VCaP (cell line): ENCODE data around the gene NEIL3.
A peak's percentile ranks its signal among the peaks of the same experiment; 100 is the strongest.

Experiments
- H3K27ac ChIP-seq: fragments of 450-650 bp; 2 replicates; pipeline ENCODE4 v1.5.1; 2017
- TF ChIP-seq, protein P1 (sequence below): fragments of 450-650 bp; conservative IDR thresholded peaks from 2 replicates; pipeline ENCODE4 v1.5.1; 2017; ENCODE audit warnings: mild to moderate bottlenecking, moderate library complexity

NEIL3 gene

DNA sequence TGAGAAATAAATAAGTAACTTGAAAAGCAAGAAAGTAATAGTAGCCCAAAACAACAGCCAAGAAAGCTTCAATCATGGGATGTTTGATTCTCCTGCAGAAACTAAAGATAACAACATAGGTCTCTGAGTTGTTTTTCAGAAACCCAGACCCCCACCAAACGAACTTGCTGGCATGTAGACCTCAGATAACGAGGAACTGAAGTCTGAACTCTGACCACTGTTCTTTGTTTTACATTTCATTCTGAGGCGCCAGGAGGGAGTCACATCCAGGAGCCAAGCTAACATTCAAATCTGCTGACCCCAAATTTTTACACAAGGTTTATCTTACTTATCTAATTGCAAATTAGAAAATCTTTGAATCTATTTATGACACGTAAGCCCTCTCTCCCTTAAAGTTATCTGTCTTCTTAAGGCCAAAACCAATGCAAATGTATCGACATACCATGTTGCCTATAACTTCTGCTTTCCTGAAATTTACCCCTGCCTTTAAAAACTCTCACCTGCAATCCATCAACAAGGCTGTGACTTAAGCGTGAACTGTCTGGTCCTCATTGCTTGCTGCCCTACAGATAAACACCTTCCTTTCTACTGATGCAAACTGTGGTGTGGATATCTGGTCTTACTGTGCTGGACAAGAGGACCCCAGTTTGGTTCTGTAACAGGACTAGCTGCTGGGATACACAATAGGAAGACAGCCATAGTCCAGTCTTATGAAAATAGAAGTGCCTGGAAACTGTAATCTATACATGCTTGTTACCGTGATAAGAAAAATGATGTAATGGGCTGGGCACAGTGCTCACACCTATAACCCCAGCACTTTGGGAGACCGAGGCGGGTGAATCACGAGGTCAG, 37.5 kb upstream of the NEIL3 start:
- TF ChIP-seq, protein P1, sequence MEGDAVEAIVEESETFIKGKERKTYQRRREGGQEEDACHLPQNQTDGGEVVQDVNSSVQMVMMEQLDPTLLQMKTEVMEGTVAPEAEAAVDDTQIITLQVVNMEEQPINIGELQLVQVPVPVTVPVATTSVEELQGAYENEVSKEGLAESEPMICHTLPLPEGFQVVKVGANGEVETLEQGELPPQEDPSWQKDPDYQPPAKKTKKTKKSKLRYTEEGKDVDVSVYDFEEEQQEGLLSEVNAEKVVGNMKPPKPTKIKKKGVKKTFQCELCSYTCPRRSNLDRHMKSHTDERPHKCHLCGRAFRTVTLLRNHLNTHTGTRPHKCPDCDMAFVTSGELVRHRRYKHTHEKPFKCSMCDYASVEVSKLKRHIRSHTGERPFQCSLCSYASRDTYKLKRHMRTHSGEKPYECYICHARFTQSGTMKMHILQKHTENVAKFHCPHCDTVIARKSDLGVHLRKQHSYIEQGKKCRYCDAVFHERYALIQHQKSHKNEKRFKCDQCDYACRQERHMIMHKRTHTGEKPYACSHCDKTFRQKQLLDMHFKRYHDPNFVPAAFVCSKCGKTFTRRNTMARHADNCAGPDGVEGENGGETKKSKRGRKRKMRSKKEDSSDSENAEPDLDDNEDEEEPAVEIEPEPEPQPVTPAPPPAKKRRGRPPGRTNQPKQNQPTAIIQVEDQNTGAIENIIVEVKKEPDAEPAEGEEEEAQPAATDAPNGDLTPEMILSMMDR, result no peak
- H3K27ac ChIP-seq, result no peak overlapping the region

DNA sequence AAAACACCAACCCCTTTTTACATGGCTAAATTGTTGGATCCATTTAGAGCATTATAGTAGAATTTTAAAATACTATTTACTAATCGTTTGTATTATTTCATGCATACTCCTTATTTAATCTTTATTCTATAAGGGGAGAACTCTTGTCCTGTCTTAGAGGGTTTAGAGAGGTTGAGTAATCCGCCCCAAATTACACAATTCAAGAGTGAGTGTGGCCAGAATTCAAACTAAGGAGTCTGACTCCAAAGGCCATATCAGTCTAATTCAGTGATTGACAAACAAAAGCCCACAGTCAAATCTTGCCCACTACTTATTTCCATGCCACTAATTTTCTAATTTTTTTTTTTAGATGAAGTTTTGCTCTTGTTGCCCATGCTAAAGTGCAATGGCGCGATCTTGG, 33.7 kb upstream of the NEIL3 start:
- TF ChIP-seq, protein P1, result no peak
- H3K27ac ChIP-seq, result no peak overlapping the region

DNA sequence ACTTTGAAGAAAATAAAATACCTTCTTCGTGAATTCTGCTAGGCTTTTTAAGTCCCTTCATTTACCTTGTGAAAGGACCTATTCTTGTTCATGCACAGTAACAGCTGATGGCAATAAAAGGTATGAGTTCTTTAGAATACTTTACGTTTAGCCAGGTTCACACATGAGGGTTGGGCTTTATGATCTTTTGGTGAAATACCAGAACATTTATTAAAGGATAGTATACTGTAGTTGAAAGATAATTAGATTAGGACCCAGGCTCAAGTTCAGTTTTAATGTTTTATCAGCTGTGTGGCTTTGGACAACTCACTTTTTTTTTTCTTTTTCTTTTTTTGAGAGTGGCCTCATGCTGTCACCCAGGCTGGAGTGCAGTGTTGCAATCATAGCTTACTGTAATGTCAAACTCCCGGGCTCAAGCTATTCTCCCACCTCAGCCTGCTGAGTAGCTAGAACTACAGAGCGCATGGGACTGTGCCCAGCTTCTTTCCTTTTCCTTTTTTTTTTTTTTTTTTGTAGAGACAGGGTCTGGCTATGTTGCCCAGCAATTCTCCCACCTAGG, 28.2 kb upstream of the NEIL3 start:
- no peak overlapping the region for H3K27ac ChIP-seq

DNA sequence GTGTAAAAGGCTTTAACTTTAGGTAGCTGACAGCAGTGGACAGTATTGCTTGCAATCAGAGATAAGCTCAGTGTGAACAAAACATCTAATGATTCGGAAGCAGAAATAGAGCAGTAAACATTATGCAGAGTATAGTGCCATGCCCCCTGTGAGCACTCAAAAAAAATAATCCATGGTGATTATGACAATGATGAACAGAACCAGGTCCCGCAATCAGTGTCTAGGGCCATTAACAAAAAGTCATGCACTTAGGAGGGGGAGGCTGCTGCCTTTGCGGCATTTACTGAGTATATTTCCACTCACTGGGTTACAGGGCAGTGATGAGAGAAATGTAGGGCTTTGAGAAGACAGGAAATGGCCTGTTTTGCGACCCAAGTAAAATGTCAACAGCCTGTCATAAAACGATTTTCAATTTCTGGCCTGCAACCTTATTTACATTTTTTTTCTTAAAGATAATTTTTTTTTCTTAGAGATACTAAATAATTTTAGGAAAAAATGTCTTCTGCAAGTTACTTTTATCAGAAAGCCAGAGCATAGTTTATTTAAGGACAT, 27.3 kb upstream of the NEIL3 start:
- H3K27ac ChIP-seq, result no peak overlapping the region
- TF ChIP-seq, protein P1, result no peak

More for the DNA sequence above, 28.2 kb upstream of the NEIL3 start:
- TF ChIP-seq, protein P1, result no peak

DNA sequence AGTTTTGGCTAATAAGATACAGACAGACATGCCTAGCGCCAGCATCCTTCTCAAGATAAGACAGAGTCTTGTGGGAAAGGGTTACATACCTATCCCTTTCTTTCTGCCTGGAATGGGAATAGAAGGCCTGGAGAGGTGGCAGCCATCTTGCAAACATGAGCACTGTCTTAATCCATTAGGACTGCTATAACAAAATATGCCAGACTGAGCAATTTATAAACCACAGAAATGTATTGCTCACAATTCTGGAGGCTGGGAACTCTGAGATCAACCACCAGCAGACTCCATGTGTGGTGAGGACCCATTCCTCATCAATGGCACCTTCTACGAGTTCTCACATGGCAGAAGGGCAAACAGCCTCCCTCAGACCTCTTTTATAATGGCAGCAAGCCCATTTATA, 26.5 kb upstream of the NEIL3 start:
- TF ChIP-seq, protein P1, result no peak
- no peak overlapping the region for H3K27ac ChIP-seq

DNA sequence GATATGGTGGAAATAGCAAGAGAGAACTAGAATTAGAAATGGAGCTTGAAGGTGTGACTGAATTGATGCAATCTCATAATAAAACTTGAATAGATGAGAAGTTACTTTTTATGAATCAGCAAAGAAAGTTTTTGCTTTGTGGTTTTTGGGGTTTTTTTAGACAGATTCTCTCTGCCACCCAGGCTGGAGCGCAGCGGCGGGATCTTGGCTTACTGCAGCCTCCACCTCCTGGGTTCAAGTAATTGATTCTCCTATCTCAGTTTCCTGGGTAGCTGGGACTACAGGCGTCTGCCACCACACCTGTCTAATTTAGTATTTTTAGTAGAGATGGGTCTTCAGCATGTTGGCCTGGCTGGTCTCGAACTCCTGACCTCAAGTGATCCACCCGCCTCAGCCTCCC, 23.7 kb upstream of the NEIL3 start:
- TF ChIP-seq, protein P1, result no peak
- H3K27ac ChIP-seq, result no peak overlapping the region

DNA sequence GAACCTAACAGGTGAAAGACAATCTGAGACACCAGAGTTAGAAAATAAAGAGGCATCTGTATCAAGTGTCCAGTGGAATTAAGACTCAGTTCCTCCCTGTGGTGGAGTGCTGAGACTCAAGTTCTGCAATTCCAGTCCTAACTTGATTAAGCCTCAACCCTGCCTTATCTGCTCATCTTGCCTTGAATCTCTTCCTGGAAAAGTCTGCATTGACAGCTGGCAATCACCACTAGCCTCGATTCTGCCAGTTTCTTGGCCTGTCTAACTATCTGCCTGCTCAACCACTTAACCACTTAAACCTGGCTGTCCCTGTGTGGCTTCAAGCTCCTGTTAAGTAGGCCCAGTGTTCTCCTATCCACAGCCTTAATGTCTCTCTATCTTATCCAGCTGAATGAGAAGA, 22.4 kb upstream of the NEIL3 start:
- H3K27ac ChIP-seq, result peak overlapping the region; percentile 16; the same call in 1 of the 2 replicates
- TF ChIP-seq, protein P1, result no peak
